Trophoblast cell (in vitro differentiated cells and primary cell): ENCODE data around the gene PLAC8L1.

ENCODE experiments used
- DNase-seq, 2 donors: peaks; one replicate each; pipeline ENCODE4 v3.0.0-alpha.2; 2016
- H2AFZ ChIP-seq: 2 replicates; pipeline ENCODE4 v1.6.1; 2013; ENCODE audit warnings: low read length, moderate library complexity, mild to moderate bottlenecking; ENCODE audit not compliant: insufficient read depth, poor library complexity
- H2AK5ac ChIP-seq: 2 replicates; pipeline ENCODE4 v1.6.1; 2013; ENCODE audit warnings: mild to moderate bottlenecking, low read length
- H2BK120ac ChIP-seq: 2 replicates; pipeline ENCODE4 v1.6.1; 2013; ENCODE audit warnings: low read length, mild to moderate bottlenecking, moderate library complexity; ENCODE audit not compliant: insufficient read depth, poor library complexity
- H2BK12ac ChIP-seq: 2 replicates; pipeline ENCODE4 v1.6.1; 2013; ENCODE audit warnings: mild to moderate bottlenecking, low read length, moderate library complexity
- H2BK5ac ChIP-seq: 2 replicates; pipeline ENCODE4 v1.6.1; 2013; ENCODE audit warnings: low read length, low read depth, moderate library complexity, mild to moderate bottlenecking; ENCODE audit not compliant: poor library complexity
- H3K14ac ChIP-seq: 2 replicates; pipeline ENCODE4 v1.6.1; 2013; ENCODE audit warnings: mild to moderate bottlenecking, low read length
- H3K18ac ChIP-seq: 2 replicates; pipeline ENCODE4 v1.6.1; 2013; ENCODE audit warnings: mild to moderate bottlenecking, low read length
- H3K23ac ChIP-seq: 2 replicates; pipeline ENCODE4 v1.6.1; 2013; ENCODE audit warnings: low read length
- H3K27ac ChIP-seq: 2 replicates; pipeline ENCODE4 v1.5.1; 2013; ENCODE audit warnings: low read depth, mild to moderate bottlenecking, inconsistent platforms, low read length, moderate library complexity
- H3K27me3 ChIP-seq: 2 replicates; pipeline ENCODE4 v1.6.1; 2013; ENCODE audit warnings: inconsistent platforms, mild to moderate bottlenecking, low read length, moderate library complexity; ENCODE audit not compliant: insufficient read depth
- H3K36me3 ChIP-seq, 2 experiments: 1 replicate in 1 of 2; 2 replicates in 1 of 2; pipeline ENCODE4 v1.6.1; 2013; ENCODE audit warnings: low read length in 2 of 2, mild to moderate bottlenecking in 2 of 2, moderate library complexity in 1 of 2; ENCODE audit not compliant: insufficient read depth in 2 of 2, control insufficient read depth in 1 of 2
- H3K4ac ChIP-seq: 2 replicates; pipeline ENCODE4 v1.6.1; 2013; ENCODE audit warnings: low read depth, mild to moderate bottlenecking, low read length, moderate library complexity
- H3K4me1 ChIP-seq, 2 experiments: 1 replicate in 1 of 2; 2 replicates in 1 of 2; pipeline ENCODE4 v1.6.1; 2013; ENCODE audit warnings: low read length in 2 of 2, mild to moderate bottlenecking in 2 of 2, moderate library complexity in 1 of 2; ENCODE audit not compliant: insufficient read depth in 2 of 2, control insufficient read depth in 1 of 2
- H3K4me2 ChIP-seq: 2 replicates; pipeline ENCODE4 v1.6.1; 2013; ENCODE audit warnings: inconsistent platforms, mild to moderate bottlenecking, low read length, moderate library complexity
- H3K4me3 ChIP-seq: 2 replicates; pipeline ENCODE4 v1.5.1; 2013; ENCODE audit warnings: mild to moderate bottlenecking, low read depth, low read length, inconsistent platforms
- H3K79me1 ChIP-seq: one replicate; pipeline ENCODE4 v1.6.1; 2013; ENCODE audit warnings: low read length
- H3K79me2 ChIP-seq: 2 replicates; pipeline ENCODE4 v1.6.1; 2013; ENCODE audit warnings: low read length, mild to moderate bottlenecking; ENCODE audit not compliant: control insufficient read depth, insufficient read depth, poor library complexity
- H3K9ac ChIP-seq: 2 replicates; pipeline ENCODE4 v1.6.1; 2013; ENCODE audit warnings: mild to moderate bottlenecking, low read length
- H3K9me3 ChIP-seq: 2 replicates; pipeline ENCODE4 v1.6.1; 2013; ENCODE audit warnings: low read depth, mild to moderate bottlenecking, control low read depth, inconsistent platforms, low read length; ENCODE audit not compliant: insufficient read depth
- H4K12ac ChIP-seq: 2 replicates; pipeline ENCODE4 v1.6.1; 2013; ENCODE audit warnings: low read depth, mild to moderate bottlenecking, low read length, moderate library complexity
- H4K8ac ChIP-seq: 2 replicates; pipeline ENCODE4 v1.6.1; 2013; ENCODE audit warnings: low read depth, mild to moderate bottlenecking, low read length, moderate library complexity
- H4K91ac ChIP-seq: one replicate; pipeline ENCODE4 v1.6.1; 2013; ENCODE audit warnings: low read depth, mild to moderate bottlenecking, low read length, moderate library complexity
- WGBS: extraction: QIAGEN DNeasy Blood & Tissue Kit; methylation state at CpG from one replicate; pipeline ENCODE4 v1.1.7; 2013; ENCODE audit warnings: missing lambda C conversion rate; ENCODE audit not compliant: insufficient read length, insufficient coverage; ENCODE audit errors: extremely low coverage; 5-methylcytosine and 5-hydroxymethylcytosine counted together

Gene PLAC8L1

DNA sequence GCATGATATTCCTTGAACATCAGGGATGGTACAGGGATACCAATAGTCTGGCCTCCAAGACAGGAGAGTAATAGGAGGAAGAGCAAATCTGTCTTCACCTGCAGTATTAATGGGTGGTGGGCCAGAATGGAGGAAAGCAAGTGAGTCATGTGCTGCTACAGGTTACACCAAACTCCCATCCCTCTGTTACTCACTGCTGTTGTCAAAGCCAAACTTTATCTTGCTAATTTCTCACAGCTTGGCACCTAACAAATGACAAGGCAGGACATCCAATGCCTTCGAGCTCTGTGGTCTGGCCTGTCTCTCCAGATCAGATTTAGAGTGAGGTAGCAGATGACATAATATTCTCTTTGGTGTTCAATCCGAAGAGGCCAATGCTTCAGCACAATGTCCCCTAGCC lies 26.8 kb downstream of the PLAC8L1 start:
- Histone ChIP-seq H3K14ac (no peak overlapping the region), H3K18ac (no peak overlapping the region), H3K27ac (no peak overlapping the region), H2BK120ac (no peak overlapping the region), H3K27me3 (no peaks in the 10 kb centered on the region), H3K23ac (no peak overlapping the region), H3K79me1 (no peaks in the 10 kb centered on the region), H4K12ac (no peak overlapping the region), H3K4me3 (no peak overlapping the region), H2AFZ (no peak overlapping the region), H2AK5ac (no peak overlapping the region), H2BK5ac (no peak overlapping the region), H3K4me1 (peaks cover 0 to 2% of the 10 kb centered on the region in 2 experiments), H3K79me2 (no peaks in the 10 kb centered on the region), H3K36me3 (no peaks in the 10 kb centered on the region), H3K9ac (no peak overlapping the region), H4K91ac (no peak overlapping the region), H2BK12ac (no peak overlapping the region), H3K9me3 (no peaks in the 10 kb centered on the region), H3K4ac (no peak overlapping the region), H4K8ac (no peak overlapping the region), H3K4me2 (no peak overlapping the region)
- WGBS = no CpG with 5 or more reads among the region's 2 CpGs
- no peak for DNase-seq

DNA sequence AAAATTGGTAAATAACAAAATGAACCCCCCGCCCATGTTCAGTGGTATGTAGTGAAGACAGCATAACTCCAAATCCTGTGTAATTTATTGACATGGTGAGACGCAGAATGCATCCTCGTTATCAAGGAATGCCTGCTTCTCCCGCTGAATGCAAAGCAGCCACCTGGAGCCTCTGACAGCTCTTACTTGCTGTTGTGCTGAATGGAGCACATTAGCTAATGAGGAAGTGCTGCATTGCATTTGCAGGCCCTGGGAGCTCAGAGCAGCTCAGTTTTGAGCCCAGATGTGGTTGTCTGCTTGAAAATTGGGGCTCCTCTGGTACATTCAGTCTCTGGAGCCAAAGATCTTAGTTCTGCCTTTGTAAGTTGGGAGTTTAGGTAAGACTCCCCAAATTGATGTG lies 28.9 kb downstream of the PLAC8L1 start:
- Histone ChIP-seq H4K12ac (no peak overlapping the region), H3K27me3 (no peaks in the 10 kb centered on the region)

DNA sequence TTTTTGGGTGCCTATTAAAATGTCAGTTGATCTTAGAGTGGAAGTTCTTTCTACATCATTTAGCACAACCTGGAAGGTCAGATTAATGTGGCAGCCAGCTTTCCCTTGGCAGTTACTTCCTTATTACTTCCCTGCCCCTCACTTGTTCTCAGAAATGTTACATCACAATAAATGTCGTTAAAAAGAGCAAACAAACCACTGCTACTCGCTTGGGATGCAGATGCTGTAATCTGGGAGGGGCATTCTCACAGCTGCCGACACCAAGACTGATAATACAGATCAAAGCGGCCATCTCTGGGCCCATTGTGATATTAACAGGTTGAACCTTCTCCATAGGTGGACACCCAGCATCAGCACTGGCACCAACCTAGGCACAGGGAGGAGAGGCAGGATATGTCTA lies 29.3 kb downstream of the PLAC8L1 start:
- Histone ChIP-seq H3K4ac (no peak overlapping the region), H2BK5ac (no peak overlapping the region), H3K36me3 (no peaks in the 10 kb centered on the region), H3K14ac (no peak overlapping the region), H3K18ac (no peak overlapping the region), H3K23ac (no peak overlapping the region), H3K4me1 (peaks cover 0 to 2% of the 10 kb centered on the region in 2 experiments), H2AFZ (no peak overlapping the region), H2BK120ac (no peak overlapping the region), H3K79me1 (no peaks in the 10 kb centered on the region), H4K8ac (no peak overlapping the region), H3K27ac (no peak overlapping the region), H3K9me3 (no peaks in the 10 kb centered on the region), H4K12ac (no peak overlapping the region), H4K91ac (no peak overlapping the region), H3K4me3 (no peak overlapping the region), H3K27me3 (no peaks in the 10 kb centered on the region), H3K9ac (no peak overlapping the region), H2BK12ac (no peak overlapping the region), H3K79me2 (no peaks in the 10 kb centered on the region), H2AK5ac (no peak overlapping the region), H3K4me2 (no peak overlapping the region)
- no CpG with 5 or more reads among the region's 4 CpGs for WGBS
- no peak for DNase-seq

More for the DNA sequence above, 28.9 kb downstream of the PLAC8L1 start:
- H3K9ac ChIP-seq = no peak overlapping the region
- H3K79me2 ChIP-seq = no peaks in the 10 kb centered on the region
- H3K23ac ChIP-seq = no peak overlapping the region
- H4K91ac ChIP-seq = no peak overlapping the region
- no peak overlapping the region for H3K4me2 ChIP-seq
- H4K8ac ChIP-seq = no peak overlapping the region
- no peak overlapping the region for H2BK12ac ChIP-seq
- no peak overlapping the region for H2AFZ ChIP-seq
- peaks cover 0 to 2% of the 10 kb centered on the region in 2 experiments for H3K4me1 ChIP-seq
- H3K36me3 ChIP-seq = no peaks in the 10 kb centered on the region
- no peaks in the 10 kb centered on the region for H3K9me3 ChIP-seq
- H2BK5ac ChIP-seq = no peak overlapping the region
- no peak overlapping the region for H3K27ac ChIP-seq
- no peak overlapping the region for H3K14ac ChIP-seq
- no peaks in the 10 kb centered on the region for H3K79me1 ChIP-seq
- no peak for DNase-seq
- WGBS = no CpG with 5 or more reads among the region's 4 CpGs
- no peak overlapping the region for H3K4me3 ChIP-seq
- H3K4ac ChIP-seq = no peak overlapping the region
- no peak overlapping the region for H3K18ac ChIP-seq
- H2AK5ac ChIP-seq = no peak overlapping the region
- no peak overlapping the region for H2BK120ac ChIP-seq

DNA sequence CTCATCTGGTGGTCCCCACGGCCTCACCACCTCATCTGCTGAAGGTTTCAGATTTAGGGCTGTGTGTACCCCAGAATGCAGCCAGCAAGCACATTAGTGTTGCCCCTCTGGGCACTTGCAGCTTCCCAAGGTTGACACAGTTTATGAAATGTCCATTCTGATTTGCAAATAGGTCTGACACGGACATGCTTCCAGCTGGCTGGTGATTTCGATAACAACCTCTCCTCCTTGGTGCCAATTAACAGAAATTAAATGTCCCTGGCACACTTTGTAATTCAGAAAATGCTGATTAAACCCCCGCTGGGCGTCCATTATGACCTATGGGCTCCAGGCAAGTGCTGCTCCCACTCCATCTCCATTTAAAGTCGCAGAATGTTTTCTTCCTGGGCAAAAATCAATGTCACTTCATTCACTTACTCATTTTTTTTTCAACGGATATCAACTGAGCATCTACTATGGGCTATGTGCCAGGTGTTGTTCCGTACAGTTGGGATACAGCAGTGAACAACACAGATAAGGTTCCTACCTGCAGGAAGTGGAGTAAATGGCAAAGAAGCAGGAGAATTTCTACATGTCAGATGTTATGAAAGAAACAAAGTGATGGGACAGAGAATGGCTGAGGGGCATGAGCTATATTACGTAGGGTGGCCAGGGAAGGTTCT lies 32.0 kb downstream of the PLAC8L1 start:
- no peak overlapping the region for H2BK12ac ChIP-seq
- H3K4ac ChIP-seq = no peak overlapping the region
- no peaks in the 10 kb centered on the region for H3K27me3 ChIP-seq
- no peak overlapping the region for H4K91ac ChIP-seq
- DNase-seq = peak in 1 of 2 donors; percentile 44
- H3K79me2 ChIP-seq = no peaks in the 10 kb centered on the region
- no peak overlapping the region for H2AFZ ChIP-seq
- H3K23ac ChIP-seq = no peak overlapping the region
- H2BK5ac ChIP-seq = no peak overlapping the region
- no peak overlapping the region for H3K9ac ChIP-seq
- H3K79me1 ChIP-seq = no peaks in the 10 kb centered on the region
- no peaks in the 10 kb centered on the region for H3K9me3 ChIP-seq
- peaks cover 0 to 2% of the 10 kb centered on the region in 2 experiments for H3K4me1 ChIP-seq
- no peak overlapping the region for H3K4me2 ChIP-seq
- no peak overlapping the region for H3K18ac ChIP-seq
- no peak overlapping the region for H2AK5ac ChIP-seq
- WGBS = no CpG with 5 or more reads among the region's 9 CpGs
- H4K8ac ChIP-seq = no peak overlapping the region
- no peak overlapping the region for H2BK120ac ChIP-seq
- no peak overlapping the region for H3K14ac ChIP-seq
- H4K12ac ChIP-seq = no peak overlapping the region
- no peak overlapping the region for H3K27ac ChIP-seq
- no peaks in the 10 kb centered on the region for H3K36me3 ChIP-seq
- H3K4me3 ChIP-seq = no peak overlapping the region
